OCI-LY3 (cell line): ENCODE results near the gene WHRN.

ENCODE experiments used
- H2AFZ ChIP-seq: fragments of 200-600, 300-600 bp; shearing (Covaris generic); 2 replicates; pipeline ENCODE4 v1.6.0; 2014; ENCODE audit warnings: antibody characterized with exemption, low read depth, low read length
- H3K27ac ChIP-seq: fragments of 200-600, 300-600 bp; sonication (generic); 2 replicates; pipeline ENCODE4 v1.5.1; 2014; ENCODE audit warnings: mild to moderate bottlenecking, low read length, moderate library complexity, mixed read lengths
- H3K27me3 ChIP-seq: fragments of 200-600, 300-600 bp; sonication (generic); 2 replicates; pipeline ENCODE4 v1.6.1; 2014; ENCODE audit warnings: low read depth, low read length, mixed read lengths
- H3K36me3 ChIP-seq: fragments of 200-600, 300-600 bp; sonication (generic); replicated peaks from 2 replicates; pipeline ENCODE3; 2014; ENCODE audit warnings: low read depth, low read length, mixed read lengths
- H3K4me1 ChIP-seq: fragments of 300-600, 200-600 bp; sonication (generic); 2 replicates; pipeline ENCODE4 v1.6.1; 2014; ENCODE audit warnings: low read length, mixed read lengths
- H3K4me2 ChIP-seq: fragments of 200-600, 300-600 bp; sonication (generic); 2 replicates; pipeline ENCODE4 v1.6.1; 2014; ENCODE audit warnings: low read length, mixed read lengths
- H3K4me3 ChIP-seq: fragments of 300-600, 200-600 bp; sonication (generic); 2 replicates; pipeline ENCODE4 v1.5.1; 2014; ENCODE audit warnings: antibody characterized with exemption, mild to moderate bottlenecking, low read length, moderate library complexity
- H3K79me2 ChIP-seq: fragments of 300-600, 200-600 bp; shearing (Covaris generic); 2 replicates; pipeline ENCODE4 v1.6.1; 2014; ENCODE audit warnings: mild to moderate bottlenecking, low read length, mixed read lengths
- H3K9ac ChIP-seq: fragments of 300-600, 200-600 bp; shearing (Covaris generic); 2 replicates; pipeline ENCODE4 v1.6.0; 2014; ENCODE audit warnings: mild to moderate bottlenecking, low read length, moderate library complexity
- H3K9me3 ChIP-seq: fragments of 200-600, 300-600 bp; shearing (Covaris generic); 2 replicates; pipeline ENCODE4 v1.6.1; 2014; ENCODE audit warnings: low read length, mixed read lengths; ENCODE audit not compliant: insufficient read depth
- H4K20me1 ChIP-seq: fragments of 200-600, 300-600 bp; sonication (generic); 2 replicates; pipeline ENCODE4 v1.6.1; 2016; ENCODE audit warnings: low read length, mixed read lengths; ENCODE audit not compliant: insufficient read depth
- CTCF ChIP-seq: fragments of 200-600, 300-600 bp; sonication (generic); IDR thresholded peaks from 2 replicates; pipeline ENCODE4 v1.5.1; 2014; ENCODE audit warnings: antibody characterized with exemption, low read length, low read depth
- EZH2phosphoT487 ChIP-seq: fragments of 200-600 bp; shearing (Covaris generic); IDR thresholded peaks from 2 replicates; pipeline ENCODE4 v1.6.1; 2018; ENCODE audit warnings: antibody characterized with exemption, mixed run types, low read depth

The WHRN gene

GRCh38 chr9:114400772-114401171 lies 104.5 kb downstream of the WHRN start:
- Histone ChIP-seq H3K4me3 (no peak overlapping the region), H3K4me1 (peaks cover 28% of the 10 kb centered on the region)
- TF ChIP-seq CTCF = no peak
- TF ChIP-seq EZH2phosphoT487 = no peak

GRCh38 chr9:114400219-114400618 lies 105.1 kb downstream of the WHRN start:
- no peak overlapping the region for H2AFZ ChIP-seq
- no peaks in the 10 kb centered on the region for H3K27me3 ChIP-seq
- H3K9me3 ChIP-seq = no peaks in the 10 kb centered on the region
- H3K27ac ChIP-seq = no peak overlapping the region
- H3K79me2 ChIP-seq = peaks cover 24% of the 10 kb centered on the region
- peaks cover 2% of the 10 kb centered on the region; the same call in 1 of the 2 replicates for H4K20me1 ChIP-seq
- TF ChIP-seq EZH2phosphoT487 (no peak), CTCF (no peak)
- H3K4me3 ChIP-seq = no peak overlapping the region
- H3K36me3 ChIP-seq = peaks cover 7% of the 10 kb centered on the region
- no peak overlapping the region for H3K4me2 ChIP-seq
- no peak overlapping the region for H3K9ac ChIP-seq
- peaks cover 28% of the 10 kb centered on the region for H3K4me1 ChIP-seq

More at GRCh38 chr9:114400772-114401171, 104.5 kb downstream of the WHRN start:
- H3K4me2 ChIP-seq = no peak overlapping the region
- no peak overlapping the region for H3K27ac ChIP-seq
- H3K27me3 ChIP-seq = no peaks in the 10 kb centered on the region
- H3K36me3 ChIP-seq = peaks cover 4% of the 10 kb centered on the region
- no peaks in the 10 kb centered on the region for H3K9me3 ChIP-seq
- peaks cover 18% of the 10 kb centered on the region for H3K79me2 ChIP-seq
- no peak overlapping the region for H2AFZ ChIP-seq
- no peak overlapping the region for H3K9ac ChIP-seq
- no peaks in the 10 kb centered on the region for H4K20me1 ChIP-seq

- H3K36me3 ChIP-seq = peaks cover 15% of the 10 kb centered on the region
- no peak overlapping the region for H3K27ac ChIP-seq
- no peak for TF ChIP-seq CTCF
- TF ChIP-seq EZH2phosphoT487 = no peak
- no peak overlapping the region for H2AFZ ChIP-seq
- H3K4me2 ChIP-seq = no peak overlapping the region
- no peaks in the 10 kb centered on the region for H3K27me3 ChIP-seq
- H3K9ac ChIP-seq = no peak overlapping the region
- H3K4me3 ChIP-seq = no peak overlapping the region
- peaks cover 32% of the 10 kb centered on the region for H3K79me2 ChIP-seq
- H4K20me1 ChIP-seq = peaks cover 10% of the 10 kb centered on the region; the same call in 1 of the 2 replicates
- peaks cover 24% of the 10 kb centered on the region for H3K4me1 ChIP-seq
- H3K9me3 ChIP-seq = no peaks in the 10 kb centered on the region
These were observed 105.9 kb downstream of the WHRN start for GRCh38 chr9:114399381-114399780.

- TF ChIP-seq EZH2phosphoT487 = no peak
- no peak for TF ChIP-seq CTCF
- Histone ChIP-seq H3K79me2 (peaks cover 43% of the 10 kb centered on the region), H2AFZ (no peak overlapping the region), H3K9me3 (no peaks in the 10 kb centered on the region), H3K4me3 (peak overlapping the region; percentile 95), H4K20me1 (peaks cover 13% of the 10 kb centered on the region; the same call in 1 of the 2 replicates), H3K36me3 (peaks cover 21% of the 10 kb centered on the region), H3K27ac (peak overlapping the region; percentile 94), H3K27me3 (no peaks in the 10 kb centered on the region), H3K4me1 (peaks cover 26% of the 10 kb centered on the region), H3K4me2 (peak overlapping the region; percentile 97), H3K9ac (peak overlapping the region; percentile 97)
These were observed 107.2 kb downstream of the WHRN start for GRCh38 chr9:114397848-114398605.
